Stimulated activated effector memory CD8-positive, alpha-beta T cell treated with anti-CD3 and anti-CD28 coated beads, Interleukin-12 subunit alpha, Interleukin-12 subunit beta, amount 100 ng/mL, for 72 hours (primary cell): ENCODE data around the gene DNAH12.
A peak's percentile ranks its signal among the peaks of the same experiment; 100 is the strongest.
"Not testable (repeated sequence)": the region's sequence is repeated elsewhere in the genome, so short reads cannot be mapped to it uniquely, and the experiment has no call there.

ENCODE experiments used
- ATAC-seq: fragments of 150-1000 bp; cut with Tn5 transposase; 2 replicates; pipeline ENCODE4 v1.10.0; 2021
- DNase-seq, 2 donors: peaks; one replicate each; pipeline ENCODE4 v3.0.0; 2021 to 2022; ENCODE audit warnings: low spot score in 2 of 2
- H3K27ac Mint-ChIP-seq: one replicate; pipeline ENCODE4 v1.8.0; 2022; ENCODE audit warnings: mild to moderate bottlenecking, mixed read lengths
- H3K36me3 Mint-ChIP-seq: one replicate; pipeline ENCODE4 v1.8.0; 2022; ENCODE audit warnings: mild to moderate bottlenecking, mixed read lengths
- H3K4me1 Mint-ChIP-seq: one replicate; pipeline ENCODE4 v1.8.0; 2022; ENCODE audit warnings: mixed read lengths
- H3K4me3 Mint-ChIP-seq: one replicate; pipeline ENCODE4 v1.8.0; 2022; ENCODE audit warnings: mild to moderate bottlenecking, mixed read lengths
- H3K9me3 Mint-ChIP-seq: one replicate; pipeline ENCODE4 v1.8.0; 2022; ENCODE audit warnings: mixed read lengths

The DNAH12 gene

GRCh38 chr3:57451150-57451846 is 92.8 kb downstream of the DNAH12 start:
- H3K27ac Mint-ChIP-seq = no peak overlapping the region
- H3K4me1 Mint-ChIP-seq = no peaks in the 10 kb centered on the region
- no peaks in the 10 kb centered on the region for H3K9me3 Mint-ChIP-seq
- DNase-seq (no peak), ATAC-seq (no peak)
- no peaks in the 10 kb centered on the region for H3K36me3 Mint-ChIP-seq
- H3K4me3 Mint-ChIP-seq = no peak overlapping the region

DNA sequence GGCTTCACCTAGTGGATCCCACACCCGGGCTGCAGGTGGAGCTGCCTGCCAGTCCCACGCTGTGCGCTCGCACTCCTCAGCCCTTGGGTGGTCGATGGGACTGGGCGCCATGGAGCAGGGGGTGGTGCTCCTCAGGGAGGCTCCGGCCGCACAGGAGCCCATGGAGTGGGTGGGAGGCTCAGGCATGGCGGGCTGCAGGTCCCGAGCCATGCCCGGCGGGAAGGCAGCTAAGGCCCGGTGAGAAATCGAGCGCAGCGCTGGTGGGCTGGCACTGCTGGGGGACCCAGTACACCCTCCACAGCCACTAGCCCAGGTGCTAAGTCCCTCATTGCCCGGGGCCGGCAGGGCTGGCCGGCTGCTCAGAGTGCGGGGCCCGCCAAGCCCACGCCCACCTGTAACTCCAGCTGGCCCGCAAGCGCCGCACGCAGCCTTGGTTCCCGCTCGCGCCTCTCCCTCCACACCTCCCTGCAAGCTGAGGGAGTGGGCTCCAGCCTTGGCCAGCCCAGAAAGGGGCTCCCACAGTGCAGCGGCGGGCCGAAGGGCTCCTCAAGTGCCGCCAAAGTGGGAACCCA is 94.8 kb downstream of the DNAH12 start:
- not testable (repeated sequence) for H3K27ac Mint-ChIP-seq, DNase-seq, H3K4me3 Mint-ChIP-seq, ATAC-seq, H3K9me3 Mint-ChIP-seq, H3K36me3 Mint-ChIP-seq, H3K4me1 Mint-ChIP-seq

GRCh38 chr3:57448489-57448888 is 95.7 kb downstream of the DNAH12 start:
- not testable (repeated sequence) for H3K36me3 Mint-ChIP-seq, ATAC-seq, H3K9me3 Mint-ChIP-seq, DNase-seq, H3K27ac Mint-ChIP-seq, H3K4me3 Mint-ChIP-seq, H3K4me1 Mint-ChIP-seq

DNA sequence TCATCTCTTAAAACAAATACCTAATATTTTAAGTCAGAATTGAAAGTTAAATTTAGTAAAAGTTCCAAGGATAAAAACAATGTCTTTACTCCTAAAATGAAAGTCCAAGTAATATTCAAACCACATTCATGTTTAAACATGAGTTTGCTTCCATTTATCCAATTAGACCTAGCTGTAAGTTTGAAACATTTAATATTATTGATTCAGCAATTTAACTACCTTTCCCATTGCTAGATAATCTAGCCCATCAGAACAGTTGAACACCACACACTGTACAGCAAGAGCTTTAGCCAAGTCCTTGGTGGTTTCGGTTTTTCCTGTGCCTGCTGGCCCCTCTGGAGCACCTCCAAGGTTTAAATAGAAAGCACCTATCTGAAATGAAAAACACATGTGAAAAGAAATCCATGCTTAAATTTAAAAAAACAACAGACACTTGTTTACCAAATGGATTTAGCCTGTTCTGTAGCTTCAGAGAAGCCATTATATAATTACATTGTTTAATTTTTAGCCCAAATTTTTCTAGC is 97.8 kb downstream of the DNAH12 start:
- H3K4me1 Mint-ChIP-seq = no peaks in the 10 kb centered on the region
- DNase-seq (no peak), ATAC-seq (no peak)
- H3K9me3 Mint-ChIP-seq = no peaks in the 10 kb centered on the region
- no peak overlapping the region for H3K4me3 Mint-ChIP-seq
- H3K27ac Mint-ChIP-seq = no peak overlapping the region
- no peaks in the 10 kb centered on the region for H3K36me3 Mint-ChIP-seq

DNA sequence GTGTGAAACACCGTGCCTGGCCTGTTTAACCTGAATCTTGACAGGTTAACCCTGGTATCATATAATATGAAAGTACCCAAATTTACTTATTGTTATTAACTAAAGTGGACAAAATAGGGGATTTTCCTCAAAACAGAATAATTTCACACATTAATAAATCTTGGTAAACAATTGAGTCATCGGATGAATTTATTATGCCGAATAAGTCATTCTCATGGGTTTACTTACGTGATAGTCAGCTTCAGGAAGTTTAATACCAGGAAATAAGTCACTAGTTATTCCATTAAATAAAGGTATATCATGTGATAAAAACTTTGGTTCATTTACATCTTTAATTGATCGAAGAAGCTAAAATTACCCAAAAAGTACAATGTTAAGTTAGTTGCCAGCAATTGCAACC is 99.7 kb downstream of the DNAH12 start:
- ATAC-seq (no peak), DNase-seq (no peak)
- Mint-ChIP-seq H3K4me1 (no peaks in the 10 kb centered on the region), H3K4me3 (no peak overlapping the region), H3K27ac (no peak overlapping the region), H3K9me3 (no peaks in the 10 kb centered on the region), H3K36me3 (no peaks in the 10 kb centered on the region)

- H3K27ac Mint-ChIP-seq, ATAC-seq, H3K36me3 Mint-ChIP-seq, H3K4me1 Mint-ChIP-seq, DNase-seq, H3K9me3 Mint-ChIP-seq, H3K4me3 Mint-ChIP-seq: not testable (repeated sequence)
Measured at GRCh38 chr3:57440144-57440543, 104.0 kb downstream of the DNAH12 start.

DNA sequence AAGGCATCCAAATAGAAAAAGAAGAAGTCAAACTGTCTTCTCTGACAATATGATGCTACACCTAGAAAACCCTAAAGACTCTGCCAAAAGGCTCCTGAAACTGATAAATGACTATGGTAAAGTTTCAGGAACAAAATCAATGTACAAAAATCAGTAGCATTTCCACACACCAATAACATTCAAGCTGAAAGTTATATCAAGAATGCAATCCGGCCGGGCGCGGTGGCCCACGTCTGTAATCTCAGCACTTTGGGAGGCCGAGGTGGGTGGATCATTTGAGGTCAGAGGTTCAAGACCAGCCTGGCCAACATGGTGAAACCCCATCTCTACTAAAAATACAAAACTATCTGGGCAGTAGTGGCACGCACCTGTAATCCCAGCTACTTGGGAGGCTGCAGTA is 105.7 kb downstream of the DNAH12 start:
- ATAC-seq = peak; percentile 55
- not testable (repeated sequence) for H3K4me1 Mint-ChIP-seq, H3K36me3 Mint-ChIP-seq, H3K27ac Mint-ChIP-seq, H3K4me3 Mint-ChIP-seq, H3K9me3 Mint-ChIP-seq
- peak in 1 of 2 donors; percentile 53 for DNase-seq

DNA sequence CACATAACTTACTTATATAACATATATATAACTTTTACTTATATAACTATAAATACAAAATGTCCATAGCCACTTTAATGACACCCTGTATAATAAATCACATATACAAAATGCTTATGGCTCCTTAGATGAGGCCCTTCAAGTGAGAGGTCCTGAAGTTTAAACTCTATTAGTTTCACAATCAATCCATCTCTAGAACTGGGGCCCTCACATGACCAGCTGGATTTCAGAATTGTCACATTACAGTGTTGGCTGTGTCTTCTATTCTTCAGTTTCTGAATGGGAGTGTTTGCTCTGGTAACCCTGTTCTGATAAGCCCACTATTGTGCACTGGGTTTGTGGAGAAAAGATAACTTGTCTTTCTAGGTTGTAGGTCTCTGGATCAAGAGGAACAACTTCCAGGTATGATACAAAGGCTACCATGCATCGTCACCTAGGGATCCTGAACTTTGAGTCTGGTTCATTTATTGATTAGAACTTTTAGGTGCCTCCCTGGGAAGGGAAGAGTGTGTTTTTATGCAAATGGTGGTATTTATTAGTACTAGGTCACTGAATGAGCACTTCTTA is 107.9 kb downstream of the DNAH12 start:
- Mint-ChIP-seq H3K4me3 (no peak overlapping the region), H3K4me1 (no peaks in the 10 kb centered on the region), H3K9me3 (no peaks in the 10 kb centered on the region), H3K27ac (no peak overlapping the region), H3K36me3 (no peaks in the 10 kb centered on the region)
- ATAC-seq (no peak), DNase-seq (no peak)

DNA sequence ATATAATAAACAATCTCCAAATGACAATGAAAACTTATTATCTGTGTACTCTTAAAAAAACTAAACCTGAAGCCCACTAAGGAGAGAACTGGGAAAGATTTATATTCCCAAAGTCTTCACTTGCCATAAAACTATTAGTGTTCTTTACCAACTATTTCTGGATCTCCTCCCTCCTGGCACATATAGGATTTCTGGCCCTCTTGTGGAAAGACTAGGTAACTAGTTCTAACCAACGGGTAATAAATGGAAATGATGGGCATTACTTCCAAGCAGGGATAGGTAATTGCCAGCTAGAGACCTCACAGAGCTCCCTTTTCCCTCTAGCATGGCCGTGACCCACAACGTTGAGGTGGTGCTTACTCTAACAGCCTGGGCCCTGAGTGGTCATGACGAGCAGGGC is 110.1 kb downstream of the DNAH12 start:
- Mint-ChIP-seq H3K4me3 (no peak overlapping the region), H3K4me1 (no peaks in the 10 kb centered on the region), H3K36me3 (no peaks in the 10 kb centered on the region), H3K27ac (no peak overlapping the region), H3K9me3 (no peaks in the 10 kb centered on the region)
- DNase-seq = no peak
- no peak for ATAC-seq

DNA sequence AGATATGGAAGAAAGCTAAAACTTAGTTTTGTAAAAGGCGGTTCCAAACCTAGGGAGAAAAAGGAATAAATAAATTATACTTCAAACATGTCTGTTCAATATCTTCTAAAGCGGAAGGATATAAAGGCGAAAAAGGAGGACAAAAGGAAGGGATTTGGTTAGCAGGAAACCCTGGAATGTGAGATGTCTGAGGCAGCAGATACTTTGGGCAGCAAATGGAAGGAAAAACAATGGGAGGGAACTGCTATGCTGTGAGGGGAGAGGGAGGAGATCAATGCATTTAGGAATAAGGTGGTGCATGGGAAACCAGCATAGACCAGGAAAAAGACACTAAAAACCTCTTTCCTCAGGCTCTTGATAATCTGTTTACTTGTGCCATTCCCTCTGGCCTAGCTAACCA is 120.8 kb downstream of the DNAH12 start:
- Mint-ChIP-seq H3K9me3 (no peaks in the 10 kb centered on the region), H3K4me1 (no peaks in the 10 kb centered on the region), H3K36me3 (no peaks in the 10 kb centered on the region), H3K4me3 (no peak overlapping the region), H3K27ac (no peak overlapping the region)
- DNase-seq = no peak
- ATAC-seq = no peak

GRCh38 chr3:57421336-57421735 is 122.8 kb downstream of the DNAH12 start:
- H3K9me3 Mint-ChIP-seq = no peaks in the 10 kb centered on the region
- ATAC-seq (no peak), DNase-seq (no peak)
- no peak overlapping the region for H3K27ac Mint-ChIP-seq
- H3K4me1 Mint-ChIP-seq = no peaks in the 10 kb centered on the region
- no peaks in the 10 kb centered on the region for H3K36me3 Mint-ChIP-seq
- no peak overlapping the region for H3K4me3 Mint-ChIP-seq

DNA sequence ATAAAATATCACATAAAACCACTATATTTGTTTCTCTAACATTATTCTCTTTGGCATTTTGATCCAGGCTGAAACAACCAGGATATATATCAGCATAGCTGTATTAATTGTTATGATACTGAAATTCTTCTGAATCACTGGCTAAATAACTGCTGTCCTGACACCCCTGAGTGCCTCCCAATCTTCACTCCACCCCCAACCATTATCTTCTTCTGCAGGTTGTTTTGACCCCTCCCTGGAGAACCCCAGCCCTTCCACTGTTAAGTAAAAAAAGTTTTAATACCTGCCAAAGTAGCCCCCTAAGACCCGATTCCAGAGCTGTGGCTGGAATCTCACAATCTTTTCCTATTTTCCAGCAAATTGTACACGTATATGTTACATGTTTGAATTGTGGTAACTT is 124.1 kb downstream of the DNAH12 start:
- DNase-seq = no peak
- ATAC-seq = no peak
- Mint-ChIP-seq H3K4me1 (no peaks in the 10 kb centered on the region), H3K4me3 (no peak overlapping the region), H3K27ac (no peak overlapping the region), H3K9me3 (no peaks in the 10 kb centered on the region), H3K36me3 (no peaks in the 10 kb centered on the region)

DNA sequence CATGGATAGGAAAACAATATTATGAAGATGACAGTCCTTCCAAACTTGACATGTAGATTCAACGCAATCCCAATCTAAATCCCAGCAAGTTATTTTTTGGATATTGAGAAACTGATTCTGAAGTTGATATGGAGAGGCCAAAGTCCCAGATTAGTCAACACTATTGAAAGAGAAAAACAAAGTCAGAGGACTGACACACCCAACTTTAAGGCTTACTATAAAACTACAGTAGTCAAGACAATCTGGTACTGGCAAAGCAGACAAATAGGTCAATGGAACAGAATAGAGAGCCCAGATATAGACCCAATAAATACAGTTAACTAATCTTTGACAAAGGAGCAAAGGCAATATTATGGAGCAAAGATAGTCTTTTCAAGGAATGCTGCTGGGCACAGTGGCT is 132.4 kb downstream of the DNAH12 start:
- H3K27ac Mint-ChIP-seq = no peak overlapping the region
- H3K4me1 Mint-ChIP-seq = no peaks in the 10 kb centered on the region
- no peaks in the 10 kb centered on the region for H3K9me3 Mint-ChIP-seq
- no peak overlapping the region for H3K4me3 Mint-ChIP-seq
- no peaks in the 10 kb centered on the region for H3K36me3 Mint-ChIP-seq
- DNase-seq = no peak
- no peak for ATAC-seq

DNA sequence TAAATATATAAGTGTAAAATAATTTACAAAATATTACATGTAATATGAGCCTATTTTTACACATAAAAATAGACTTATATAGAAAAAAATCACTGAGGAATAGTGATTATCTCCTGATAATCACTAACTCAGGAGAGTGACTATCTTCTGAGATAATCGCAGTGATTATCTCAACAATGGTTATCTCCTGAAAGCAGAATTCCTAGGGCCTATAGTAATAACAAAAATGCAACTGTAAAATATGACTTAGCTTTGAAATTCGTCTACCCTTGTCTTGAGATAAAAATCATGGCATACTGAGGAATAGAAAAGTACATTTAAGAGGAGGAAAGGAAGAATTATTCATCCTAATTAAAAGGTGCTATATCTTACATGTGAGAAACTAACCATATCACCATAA is 134.7 kb downstream of the DNAH12 start:
- Mint-ChIP-seq H3K4me1 (no peaks in the 10 kb centered on the region), H3K4me3 (no peak overlapping the region), H3K27ac (no peak overlapping the region), H3K9me3 (no peaks in the 10 kb centered on the region), H3K36me3 (no peaks in the 10 kb centered on the region)
- ATAC-seq (no peak), DNase-seq (no peak)

GRCh38 chr3:57402675-57403074 is 141.5 kb downstream of the DNAH12 start:
- H3K4me3 Mint-ChIP-seq = no peak overlapping the region
- ATAC-seq (no peak), DNase-seq (no peak)
- peaks cover 2% of the 10 kb centered on the region for H3K4me1 Mint-ChIP-seq
- no peaks in the 10 kb centered on the region for H3K9me3 Mint-ChIP-seq
- H3K27ac Mint-ChIP-seq = no peak overlapping the region
- no peaks in the 10 kb centered on the region for H3K36me3 Mint-ChIP-seq
